Brain microvascular endothelial cell (primary cell): ENCODE data around the gene PTP4A2.

Source experiments
- DNase-seq: peaks from one replicate; pipeline ENCODE4 v3.0.0-alpha.2; 2020
- H3K27ac ChIP-seq: fragments of 250-450 bp; sonication (Bioruptor Pico); 2 replicates; pipeline ENCODE4 v1.5.1; 2020; ENCODE audit warnings: mild to moderate bottlenecking, moderate library complexity
- H3K27me3 ChIP-seq: fragments of 250-450 bp; sonication (Bioruptor Pico); replicated peaks from 2 replicates; pipeline ENCODE4 v1.5.1; 2020; ENCODE audit warnings: mild to moderate bottlenecking
- H3K36me3 ChIP-seq: fragments of 250-450 bp; sonication (Bioruptor Pico); replicated peaks from 2 replicates; pipeline ENCODE4 v1.5.1; 2020; ENCODE audit warnings: mild to moderate bottlenecking
- H3K4me3 ChIP-seq: 2 replicates; pipeline ENCODE4 v1.5.1; 2011; ENCODE audit warnings: low read depth, mild to moderate bottlenecking, control low read depth, low read length, moderate library complexity
- in situ Hi-C: cut with HindIII; loops from 2 replicates; pipeline ENCODE4 v1.10.0; 2017; ENCODE audit warnings: low sequenced_read_pairs, low pct_ligation_motif_present
- TF ChIP-seq, protein P1 (sequence below): IDR thresholded peaks from 2 replicates; pipeline ENCODE4 v1.5.1; 2011; ENCODE audit warnings: low read depth, mild to moderate bottlenecking, moderate library complexity, low read length, control low read depth, inconsistent platforms; ENCODE audit errors: missing control alignments

Gene PTP4A2

DNA sequence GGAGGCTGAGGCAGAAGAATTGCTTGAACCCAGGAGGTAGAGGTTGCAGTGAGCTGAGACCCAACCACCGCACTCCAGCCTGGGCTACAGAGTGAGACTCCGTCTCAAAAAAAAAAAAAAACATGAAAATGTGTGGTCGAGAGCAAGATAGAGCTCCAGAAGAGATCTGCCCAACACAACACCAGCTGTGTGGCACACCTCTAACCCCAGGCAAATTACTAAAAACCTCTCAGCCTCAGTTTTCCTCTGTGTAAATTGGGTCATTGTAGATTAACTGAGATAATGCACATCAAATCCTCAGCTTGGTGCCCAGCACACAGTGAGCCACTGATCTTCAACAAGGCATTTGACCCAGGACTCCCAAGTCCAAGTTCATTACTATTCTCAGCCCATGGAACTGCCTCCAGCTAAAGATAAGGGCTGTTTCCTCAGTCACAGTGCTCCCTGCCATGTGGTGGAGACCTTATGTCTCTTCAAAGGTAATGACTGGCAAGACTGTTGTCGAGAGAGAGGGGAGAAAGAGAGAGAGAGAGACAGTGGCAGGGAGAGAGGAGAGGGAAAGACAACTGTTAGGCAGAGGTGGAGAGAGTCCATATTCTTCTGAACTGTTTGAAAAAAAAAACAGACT is 58.1 kb downstream of the PTP4A2 start:
- no peak overlapping the region for H3K27ac ChIP-seq
- DNase-seq: no peak
- no peaks in the 10 kb centered on the region for H3K27me3 ChIP-seq
- TF ChIP-seq, protein P1, sequence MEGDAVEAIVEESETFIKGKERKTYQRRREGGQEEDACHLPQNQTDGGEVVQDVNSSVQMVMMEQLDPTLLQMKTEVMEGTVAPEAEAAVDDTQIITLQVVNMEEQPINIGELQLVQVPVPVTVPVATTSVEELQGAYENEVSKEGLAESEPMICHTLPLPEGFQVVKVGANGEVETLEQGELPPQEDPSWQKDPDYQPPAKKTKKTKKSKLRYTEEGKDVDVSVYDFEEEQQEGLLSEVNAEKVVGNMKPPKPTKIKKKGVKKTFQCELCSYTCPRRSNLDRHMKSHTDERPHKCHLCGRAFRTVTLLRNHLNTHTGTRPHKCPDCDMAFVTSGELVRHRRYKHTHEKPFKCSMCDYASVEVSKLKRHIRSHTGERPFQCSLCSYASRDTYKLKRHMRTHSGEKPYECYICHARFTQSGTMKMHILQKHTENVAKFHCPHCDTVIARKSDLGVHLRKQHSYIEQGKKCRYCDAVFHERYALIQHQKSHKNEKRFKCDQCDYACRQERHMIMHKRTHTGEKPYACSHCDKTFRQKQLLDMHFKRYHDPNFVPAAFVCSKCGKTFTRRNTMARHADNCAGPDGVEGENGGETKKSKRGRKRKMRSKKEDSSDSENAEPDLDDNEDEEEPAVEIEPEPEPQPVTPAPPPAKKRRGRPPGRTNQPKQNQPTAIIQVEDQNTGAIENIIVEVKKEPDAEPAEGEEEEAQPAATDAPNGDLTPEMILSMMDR: no peak
- no peaks in the 10 kb centered on the region for H3K36me3 ChIP-seq
- no peak overlapping the region for H3K4me3 ChIP-seq
- in situ Hi-C loops: no loop called here

DNA sequence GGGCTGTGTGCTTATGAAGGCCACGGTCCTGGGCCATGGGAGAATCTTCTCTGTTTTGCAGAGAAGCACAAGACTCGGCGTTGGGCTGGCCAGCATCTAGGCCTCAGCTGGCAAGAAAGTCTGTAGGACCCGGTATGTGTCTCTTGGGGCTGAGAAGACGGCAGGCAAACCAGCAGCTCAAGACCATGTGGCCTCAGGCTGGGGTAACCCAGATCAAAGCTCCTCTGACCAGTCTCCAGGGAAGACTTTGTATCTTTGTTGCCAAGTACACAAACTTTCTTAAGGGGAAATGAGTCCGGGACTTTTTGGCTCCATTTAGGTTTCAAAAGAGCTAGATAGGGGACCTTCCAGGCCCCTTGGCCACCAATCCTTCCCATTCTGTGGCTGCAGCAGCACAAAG is 60.1 kb downstream of the PTP4A2 start:
- TF ChIP-seq, protein P1: no peak
- no peak for DNase-seq
- H3K27ac ChIP-seq: no peak overlapping the region
- H3K27me3 ChIP-seq: no peaks in the 10 kb centered on the region
- H3K36me3 ChIP-seq: no peaks in the 10 kb centered on the region
- no peak overlapping the region for H3K4me3 ChIP-seq
- in situ Hi-C loops: no loop called here

DNA sequence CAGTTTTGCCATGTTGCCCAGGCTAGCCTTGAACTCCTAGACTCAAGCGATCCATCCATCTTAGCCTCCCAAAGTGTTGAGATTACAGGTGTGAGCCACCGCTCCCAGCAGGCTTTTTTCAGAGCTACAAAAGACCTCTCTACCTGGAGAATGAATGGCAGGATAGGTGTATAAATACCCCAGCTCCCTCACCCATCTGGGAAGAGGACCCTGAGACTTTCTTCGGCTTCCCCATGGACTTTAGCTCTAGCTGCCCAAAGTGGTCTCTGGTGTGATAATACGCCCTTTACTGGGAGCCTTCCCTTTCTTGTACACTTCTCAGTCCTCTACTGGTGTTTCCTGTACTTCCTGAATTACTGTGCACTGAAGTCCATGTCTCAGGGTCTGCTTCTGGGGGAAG is 60.6 kb downstream of the PTP4A2 start:
- TF ChIP-seq, protein P1: no peak
- no peak overlapping the region for H3K27ac ChIP-seq
- in situ Hi-C loops: no loop called here
- no peaks in the 10 kb centered on the region for H3K36me3 ChIP-seq
- H3K4me3 ChIP-seq: no peak overlapping the region
- H3K27me3 ChIP-seq: no peaks in the 10 kb centered on the region
- no peak for DNase-seq

DNA sequence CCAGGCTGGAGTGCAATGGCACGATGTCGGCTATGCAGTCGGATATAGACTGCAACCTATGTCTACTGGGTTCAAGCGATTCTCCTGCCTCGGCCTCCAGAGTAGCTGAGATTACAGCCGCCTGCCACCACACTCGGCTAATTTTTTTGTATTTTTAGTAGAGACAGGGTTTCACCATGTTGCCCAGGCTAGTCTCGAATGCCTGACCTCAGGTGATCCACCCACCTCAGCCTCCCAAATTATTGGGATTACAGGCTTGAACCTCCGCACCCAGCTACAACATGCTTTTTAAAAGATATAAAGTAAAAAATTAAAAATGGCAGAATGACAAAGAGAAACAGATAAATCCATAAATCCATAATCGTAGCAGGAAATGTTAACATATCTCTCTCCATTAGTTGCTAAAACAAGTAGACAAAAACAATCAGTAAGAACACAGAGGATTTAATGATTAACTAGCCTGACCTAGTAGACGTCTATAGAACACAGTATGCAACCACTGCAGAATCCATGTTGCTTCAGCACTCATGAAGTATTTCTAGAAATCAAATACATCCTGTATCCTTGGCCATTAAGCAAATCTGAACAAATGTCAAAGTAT is 62.4 kb downstream of the PTP4A2 start:
- TF ChIP-seq, protein P1: no peak
- no peak for DNase-seq
- no peak overlapping the region for H3K4me3 ChIP-seq
- no peaks in the 10 kb centered on the region for H3K36me3 ChIP-seq
- no peak overlapping the region for H3K27ac ChIP-seq
- no peaks in the 10 kb centered on the region for H3K27me3 ChIP-seq
- in situ Hi-C loops: no loop called here

DNA sequence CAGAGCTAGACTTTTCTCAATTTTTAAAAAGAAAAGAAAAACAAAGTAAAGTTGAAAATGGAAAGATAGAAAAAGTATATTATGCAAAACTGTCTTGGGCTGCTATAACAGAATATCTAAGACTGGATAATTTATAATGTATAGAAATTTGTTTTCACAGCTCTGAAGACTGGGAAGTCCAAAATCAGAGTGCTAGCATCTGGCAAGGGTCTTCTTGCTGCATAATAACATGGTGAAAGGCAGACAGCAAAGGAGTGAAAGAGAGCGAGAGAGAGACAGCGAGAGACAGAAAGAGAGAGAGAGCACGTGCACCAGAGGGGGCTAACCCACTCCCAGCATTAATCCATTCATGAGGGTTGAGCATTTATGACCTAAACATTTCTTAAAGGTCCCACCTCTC is 63.2 kb downstream of the PTP4A2 start:
- in situ Hi-C loops: no loop called here
- Histone ChIP-seq H3K27me3 (no peaks in the 10 kb centered on the region), H3K36me3 (no peaks in the 10 kb centered on the region), H3K4me3 (no peak overlapping the region), H3K27ac (no peak overlapping the region)
- TF ChIP-seq, protein P1: no peak
- no peak for DNase-seq
